DOHH2 (cell line): Measurements from ENCODE around the gene TBCD.

Experiments used
- H3F3A ChIP-seq: fragments of 200-600 bp; sonication (generic), shearing (Covaris generic); 2 replicates; pipeline ENCODE4 v1.6.0; 2016; ENCODE audit warnings: antibody characterized with exemption, mild to moderate bottlenecking; ENCODE audit not compliant: control insufficient read depth, insufficient read depth
- H3K27ac ChIP-seq: fragments of 200-600 bp; sonication (generic); 2 replicates; pipeline ENCODE4 v1.5.1; 2014; ENCODE audit warnings: low read depth, mild to moderate bottlenecking, low read length, moderate library complexity
- H3K27me3 ChIP-seq: fragments of 200-600 bp; sonication (generic); 2 replicates; pipeline ENCODE4 v1.6.1; 2014; ENCODE audit warnings: mild to moderate bottlenecking, low read length, mixed read lengths; ENCODE audit not compliant: control insufficient read depth
- H3K36me3 ChIP-seq: fragments of 200-600 bp; sonication (generic); 2 replicates; pipeline ENCODE4 v1.6.1; 2014; ENCODE audit warnings: mild to moderate bottlenecking, low read length, moderate library complexity, mixed read lengths; ENCODE audit not compliant: control insufficient read depth
- H3K4me1 ChIP-seq: fragments of 200-600 bp; sonication (generic); 2 replicates; pipeline ENCODE4 v1.6.1; 2014; ENCODE audit warnings: mild to moderate bottlenecking, low read length, mixed read lengths; ENCODE audit not compliant: control insufficient read depth
- H3K4me2 ChIP-seq: fragments of 200-600 bp; sonication (generic); 2 replicates; pipeline ENCODE4 v1.6.0; 2014; ENCODE audit warnings: mild to moderate bottlenecking, low read length, moderate library complexity
- H3K4me3 ChIP-seq: fragments of 200-600 bp; sonication (generic); 2 replicates; pipeline ENCODE4 v1.5.1; 2014; ENCODE audit warnings: mild to moderate bottlenecking, low read length, mixed read lengths
- H3K79me2 ChIP-seq: fragments of 200-600 bp; sonication (generic); 2 replicates; pipeline ENCODE4 v1.6.1; 2014; ENCODE audit warnings: mild to moderate bottlenecking, low read length, mixed read lengths; ENCODE audit not compliant: control insufficient read depth
- H3K9me2 ChIP-seq: fragments of 200-600 bp; sonication (generic); replicated peaks from 2 replicates; pipeline ENCODE4 v1.6.1; 2014; ENCODE audit warnings: mild to moderate bottlenecking, low read length, mixed read lengths; ENCODE audit not compliant: control insufficient read depth
- H3K9me3 ChIP-seq: fragments of 200-600 bp; sonication (generic); 2 replicates; pipeline ENCODE4 v1.6.1; 2014; ENCODE audit warnings: antibody characterized with exemption, low read length, mixed read lengths; ENCODE audit not compliant: control insufficient read depth, insufficient read depth
- H4K20me1 ChIP-seq: fragments of 200-600 bp; sonication (generic); 2 replicates; pipeline ENCODE4 v1.6.0; 2014; ENCODE audit warnings: low read depth, mild to moderate bottlenecking, antibody characterized with exemption, low read length, moderate library complexity; ENCODE audit not compliant: control insufficient read depth, insufficient read depth
- CTCF ChIP-seq: fragments of 200-600 bp; sonication (generic); IDR thresholded peaks from one replicate; pipeline ENCODE4 v1.5.1; 2014; ENCODE audit warnings: antibody characterized with exemption, mild to moderate bottlenecking, low read depth, low read length; ENCODE audit not compliant: poor library complexity, severe bottlenecking
- EZH2phosphoT487 ChIP-seq: fragments of 200-600 bp; sonication (generic); IDR thresholded peaks from 2 replicates; pipeline ENCODE4 v1.6.1; 2017; ENCODE audit warnings: borderline replicate concordance, mild to moderate bottlenecking, antibody characterized with exemption, low read length, moderate library complexity, mixed read lengths

TBCD gene

GRCh38 chr17:82887255-82888164 lies 135.6 kb downstream of the TBCD start:
- no peak overlapping the region for H3K4me2 ChIP-seq
- H3K4me3 ChIP-seq = no peak overlapping the region
- H3F3A ChIP-seq = peaks cover 6% of the 10 kb centered on the region
- H3K36me3 ChIP-seq = peaks cover 6% of the 10 kb centered on the region; the same call in 1 of the 2 replicates
- no peaks in the 10 kb centered on the region for H4K20me1 ChIP-seq
- TF ChIP-seq CTCF = no peak
- TF ChIP-seq EZH2phosphoT487 = no peak
- no peak overlapping the region for H3K27ac ChIP-seq
- H3K79me2 ChIP-seq = peaks cover under 1% of the 10 kb centered on the region; the same call in 1 of the 2 replicates
- H3K4me1 ChIP-seq = peaks cover 27% of the 10 kb centered on the region
- H3K9me3 ChIP-seq = no peaks in the 10 kb centered on the region
- H3K9me2 ChIP-seq = no peaks in the 10 kb centered on the region
- no peaks in the 10 kb centered on the region for H3K27me3 ChIP-seq

DNA sequence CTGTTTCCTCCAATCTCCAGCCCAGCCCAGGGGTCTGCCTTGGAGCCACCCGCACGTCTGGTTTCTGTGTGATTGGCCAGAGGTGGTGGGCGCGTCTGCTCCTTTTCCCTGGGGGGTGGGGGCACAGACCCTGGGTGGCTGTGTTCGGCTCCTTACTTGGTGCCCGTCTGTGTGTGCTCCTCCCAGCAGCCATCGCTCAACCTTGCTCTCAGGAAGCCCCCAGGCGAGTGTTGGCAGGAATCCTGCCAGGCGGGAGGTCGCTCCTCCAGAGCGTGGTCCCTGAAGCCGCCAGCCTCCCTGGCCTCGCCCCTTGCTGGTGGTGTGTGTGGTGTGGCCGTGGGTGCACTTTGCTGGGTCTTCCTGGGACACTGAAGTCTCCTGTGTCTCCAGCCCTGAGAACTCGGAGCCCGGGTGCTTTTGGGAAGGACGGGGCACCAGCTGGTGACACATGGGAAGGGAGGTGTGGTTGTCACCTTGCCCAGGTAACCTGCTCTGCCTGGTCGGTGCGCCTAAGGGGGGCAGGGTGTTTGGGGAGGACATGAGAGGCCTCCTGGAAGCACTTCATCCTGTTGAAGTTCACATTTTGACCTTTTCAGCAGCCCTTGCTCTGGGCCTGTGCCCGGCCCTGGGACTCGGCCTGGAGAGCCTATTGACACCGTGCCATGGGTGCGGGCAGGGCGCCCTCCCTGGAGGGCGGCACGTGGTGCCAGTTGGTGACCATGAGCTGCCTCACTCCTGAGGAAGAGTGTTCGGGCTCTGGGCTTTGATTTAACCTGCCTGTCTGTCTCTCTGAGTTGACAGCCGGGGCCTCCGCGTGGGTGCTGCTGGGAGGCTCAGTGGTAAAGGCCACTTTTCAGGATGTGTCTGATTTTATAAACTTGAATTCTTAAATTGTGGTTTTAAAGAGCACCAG lies 137.0 kb downstream of the TBCD start:
- Histone ChIP-seq H4K20me1 (no peaks in the 10 kb centered on the region), H3K27me3 (no peaks in the 10 kb centered on the region), H3K27ac (no peak overlapping the region), H3K4me1 (peaks cover 31% of the 10 kb centered on the region), H3K9me2 (no peaks in the 10 kb centered on the region), H3K4me3 (no peak overlapping the region), H3K79me2 (no peaks in the 10 kb centered on the region), H3K4me2 (no peak overlapping the region), H3K9me3 (no peaks in the 10 kb centered on the region), H3F3A (peaks cover 6% of the 10 kb centered on the region), H3K36me3 (peaks cover 9% of the 10 kb centered on the region)
- TF ChIP-seq EZH2phosphoT487 (no peak), CTCF (no peak)

DNA sequence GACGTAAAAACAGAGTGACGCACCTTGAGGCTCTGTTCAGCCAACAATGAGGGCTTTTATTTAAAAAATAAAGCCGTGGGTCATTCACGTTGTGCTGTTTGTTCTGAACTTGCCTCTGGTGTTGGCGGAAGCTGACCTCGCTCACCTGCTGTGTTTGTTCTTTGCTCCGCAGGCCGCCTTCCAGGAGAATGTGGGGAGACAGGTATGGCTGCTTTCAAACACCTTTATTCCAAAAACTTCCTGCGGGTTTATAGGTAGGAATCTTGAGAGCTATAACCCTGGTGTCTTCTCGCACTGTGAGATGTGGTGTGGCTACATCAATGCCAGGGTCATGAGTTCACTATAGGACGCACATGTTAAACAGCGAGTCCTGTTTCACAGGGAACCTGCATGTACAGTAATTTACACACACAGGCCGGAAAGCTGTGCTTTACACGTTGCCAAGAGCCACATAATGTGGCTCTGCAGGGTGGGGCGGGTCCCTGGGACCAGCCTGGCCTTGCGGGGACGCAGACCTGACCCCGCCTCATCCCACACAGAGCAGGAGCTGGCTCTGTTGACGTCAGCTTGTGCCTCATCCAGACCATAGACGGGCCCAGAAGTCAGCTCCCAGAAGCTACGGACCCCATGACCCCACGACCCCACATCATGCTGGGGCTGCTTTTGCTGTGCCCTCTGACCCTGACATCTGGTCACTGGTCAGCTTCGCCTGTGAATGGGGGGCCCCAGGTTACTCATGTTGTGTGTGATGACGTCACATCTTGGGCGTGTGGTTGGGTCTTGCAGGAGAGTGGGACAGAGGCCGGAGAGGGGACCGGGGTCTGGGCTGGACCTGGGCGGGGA lies 137.9 kb downstream of the TBCD start:
- Histone ChIP-seq H3K36me3 (peaks cover 9% of the 10 kb centered on the region), H3K9me3 (no peaks in the 10 kb centered on the region), H3K4me1 (peaks cover 28% of the 10 kb centered on the region), H3K4me3 (no peak overlapping the region), H3K27me3 (no peaks in the 10 kb centered on the region), H4K20me1 (no peaks in the 10 kb centered on the region), H3K4me2 (no peak overlapping the region), H3K9me2 (no peaks in the 10 kb centered on the region), H3K79me2 (no peaks in the 10 kb centered on the region), H3F3A (peaks cover 6% of the 10 kb centered on the region), H3K27ac (no peak overlapping the region)
- TF ChIP-seq EZH2phosphoT487 = no peak
- no peak for TF ChIP-seq CTCF
